ENCODE measurements around the gene GRB10.
"Not testable (repeated sequence)": the region's sequence is repeated elsewhere in the genome, so short reads cannot be mapped to it uniquely, and the experiment has no call there.

The GRB10 gene

DNA sequence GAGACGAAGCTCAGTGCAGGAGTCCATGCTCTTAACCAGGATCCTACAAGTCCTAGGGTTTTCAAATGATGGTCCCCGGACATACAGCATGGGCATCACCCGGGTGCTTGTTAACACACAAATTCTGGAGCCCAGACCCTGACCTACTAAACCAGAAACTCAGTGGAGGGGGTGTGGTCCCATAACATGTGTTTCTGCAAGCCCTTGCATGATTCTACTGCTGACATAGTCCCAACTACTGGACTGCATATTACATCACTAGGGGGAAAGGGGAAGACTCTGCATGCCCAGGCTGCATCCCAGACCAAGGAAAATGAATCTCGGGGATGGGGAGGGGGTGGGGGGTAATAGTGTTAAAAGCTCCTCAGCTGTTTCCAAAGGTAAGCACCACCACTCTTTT is 40.3 kb downstream of the GRB10 start:
- DNase-seq = no peak

DNA sequence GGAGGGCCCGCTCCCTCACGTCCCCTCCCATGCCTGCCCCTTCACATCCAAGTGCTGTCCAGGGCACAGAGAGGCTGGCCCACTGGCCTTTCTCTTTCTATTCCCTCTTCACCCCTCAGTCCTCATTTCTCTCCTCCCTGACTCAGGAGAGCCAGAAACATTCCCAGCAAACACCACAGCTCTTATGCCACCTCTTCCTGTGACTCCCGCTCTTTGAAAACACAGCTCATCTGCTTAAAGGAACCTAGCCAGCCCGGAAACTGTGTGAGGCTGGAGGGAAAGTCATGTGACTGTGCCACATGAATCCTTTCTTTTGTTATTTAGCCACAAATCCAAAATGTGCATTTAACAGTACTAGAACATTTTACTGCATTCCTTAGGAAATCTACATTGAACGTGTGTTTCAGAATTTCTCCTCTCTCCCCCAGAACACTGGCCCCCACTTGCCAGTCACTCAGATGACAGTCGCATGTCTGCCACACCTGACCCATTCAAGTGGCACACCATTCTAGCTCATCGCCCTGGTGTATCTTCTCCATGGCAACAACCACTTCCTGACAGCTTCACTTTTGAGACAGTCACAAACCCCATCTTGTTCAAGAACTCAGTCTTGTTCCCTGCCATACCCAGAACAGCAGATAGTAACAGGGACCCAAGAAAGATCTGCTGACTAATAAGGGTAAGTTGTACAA is 42.8 kb downstream of the GRB10 start:
- DNase-seq = no peak

DNA sequence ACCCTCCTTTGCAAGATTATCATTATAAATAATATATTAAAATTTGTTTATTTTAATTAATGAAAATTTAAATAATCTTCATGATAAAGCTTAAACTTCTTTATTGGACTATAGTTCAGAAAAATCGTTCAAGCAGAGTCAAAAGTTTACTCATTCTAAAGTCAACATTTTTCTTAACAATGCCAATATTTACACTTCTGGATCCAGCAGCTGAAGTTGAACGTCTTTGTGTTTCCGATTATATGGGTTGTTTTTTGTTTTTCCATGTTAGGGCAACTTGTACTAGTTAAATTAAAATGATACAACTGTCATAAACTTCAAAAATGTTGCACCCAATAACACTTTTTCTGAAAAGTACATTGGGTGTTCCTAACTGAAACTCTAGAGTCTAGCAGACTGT is 43.8 kb downstream of the GRB10 start:
- DNase-seq = no peak

DNA sequence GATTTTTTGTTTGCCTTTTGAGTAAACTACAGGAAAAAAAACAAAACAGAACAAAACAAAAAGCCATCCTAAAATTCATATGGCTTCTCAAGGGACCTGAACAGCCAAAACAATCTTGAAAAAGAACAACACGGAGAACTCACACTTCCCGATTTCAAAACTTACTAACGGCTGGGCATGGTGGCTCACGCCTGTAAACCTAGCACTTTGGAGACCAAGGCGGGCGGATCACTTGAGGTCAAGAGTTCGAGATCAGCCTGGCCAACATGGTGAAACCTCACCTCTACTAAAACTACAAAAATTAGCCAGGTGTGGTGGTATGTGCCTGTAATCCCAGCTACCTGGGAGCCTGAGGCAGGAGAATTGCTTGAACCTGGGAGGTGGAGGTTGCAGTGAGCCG is 46.9 kb downstream of the GRB10 start:
- not testable (repeated sequence) for DNase-seq

DNA sequence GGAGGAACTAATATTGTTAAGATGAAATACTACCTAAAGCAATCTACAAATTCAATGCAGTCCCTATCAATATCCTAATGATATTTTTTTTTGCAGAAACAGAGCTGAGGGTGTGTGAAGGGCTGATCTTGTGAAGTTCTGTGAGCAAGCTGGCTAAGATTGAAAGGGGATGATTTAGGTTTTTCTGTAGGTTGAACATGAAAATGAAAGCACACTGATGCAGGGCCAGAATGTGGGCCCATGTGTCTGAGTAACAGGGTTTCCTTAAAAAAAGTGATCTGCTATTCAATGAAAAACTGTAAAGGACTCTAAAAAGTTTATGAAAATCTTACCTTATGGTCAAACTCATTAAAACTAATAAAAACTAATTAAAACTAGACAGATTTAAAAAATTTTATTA is 47.4 kb downstream of the GRB10 start:
- DNase-seq = no peak

DNA sequence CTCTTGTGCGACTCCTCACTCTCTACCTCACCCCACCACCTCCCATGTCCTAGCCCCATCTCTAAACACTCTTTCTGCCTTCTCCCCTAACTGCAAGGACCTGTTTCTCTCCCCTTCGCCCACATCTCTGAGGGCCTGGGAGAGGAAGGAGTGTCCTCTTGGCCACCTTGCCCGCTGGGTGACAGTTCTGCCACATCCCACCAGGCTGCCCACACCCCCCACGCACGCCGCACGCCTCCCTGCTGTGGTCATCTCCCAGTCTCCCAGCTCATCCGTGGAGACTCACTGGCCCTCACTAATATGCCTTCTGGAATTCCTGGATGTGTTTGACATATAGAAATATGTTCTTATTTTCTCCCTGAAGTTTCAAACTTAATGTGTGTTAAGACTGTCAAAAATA is 48.5 kb downstream of the GRB10 start:
- no peak for DNase-seq

DNA sequence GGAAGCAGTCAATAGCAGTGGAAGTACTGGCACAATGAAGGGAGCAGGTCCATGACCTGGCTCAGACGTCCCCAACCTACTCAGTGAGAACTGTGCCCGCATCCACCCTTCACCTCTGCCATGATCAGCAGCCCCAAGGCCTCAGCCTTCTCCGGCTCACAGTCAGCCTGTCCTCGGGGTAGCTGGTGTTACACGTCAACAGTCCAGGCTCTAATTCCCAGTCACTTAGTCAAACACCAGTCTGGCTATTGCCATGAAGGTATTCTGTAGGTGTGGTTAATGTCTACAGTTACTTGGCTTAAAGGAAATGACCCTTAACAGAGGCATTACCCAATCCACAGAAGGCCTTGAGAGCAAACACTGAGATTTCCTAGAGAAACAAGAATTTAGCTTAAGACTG is 49.1 kb downstream of the GRB10 start:
- DNase-seq = no peak

DNA sequence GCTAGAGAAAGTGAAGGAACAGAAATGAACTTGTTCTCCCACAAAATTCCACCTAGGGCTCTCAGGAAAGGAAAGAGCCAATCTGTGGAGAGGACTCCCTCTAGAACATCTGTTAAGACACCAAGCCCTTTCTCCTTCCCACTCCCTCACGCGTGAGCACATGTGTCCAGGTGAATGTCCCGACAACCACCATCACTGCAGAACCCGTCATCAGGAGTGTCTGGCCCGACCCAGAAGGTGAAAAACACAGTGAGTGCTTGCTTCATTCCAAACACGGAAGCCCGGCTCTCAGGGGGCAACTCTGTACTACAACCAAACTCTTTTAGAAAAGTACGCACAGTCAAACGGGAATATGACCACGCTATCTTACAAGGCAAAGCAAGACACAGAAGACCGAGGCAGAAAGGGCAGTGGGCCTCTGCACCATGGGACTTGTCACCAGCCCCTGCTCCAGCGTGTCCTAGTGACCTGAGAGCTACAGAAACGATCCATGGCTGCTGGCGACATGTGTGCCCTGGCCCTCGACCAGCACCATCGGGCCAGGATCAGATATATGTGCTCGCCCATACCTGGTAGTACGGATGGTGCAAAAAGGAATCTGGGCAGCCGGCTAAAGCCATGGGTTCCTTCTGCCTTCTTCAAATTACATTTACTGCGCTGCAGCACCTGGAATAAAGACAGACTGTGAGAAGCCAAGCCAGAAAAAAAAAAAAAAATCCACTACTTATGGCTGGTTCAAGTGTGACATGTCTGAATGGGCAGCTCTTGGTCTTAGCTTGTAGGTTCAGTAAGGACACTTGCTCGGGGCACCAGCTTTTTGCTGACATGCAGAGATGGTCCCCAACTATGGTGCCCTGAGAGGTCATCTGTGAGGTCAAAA is 50.8 kb downstream of the GRB10 start:
- DNase-seq = no peak

DNA sequence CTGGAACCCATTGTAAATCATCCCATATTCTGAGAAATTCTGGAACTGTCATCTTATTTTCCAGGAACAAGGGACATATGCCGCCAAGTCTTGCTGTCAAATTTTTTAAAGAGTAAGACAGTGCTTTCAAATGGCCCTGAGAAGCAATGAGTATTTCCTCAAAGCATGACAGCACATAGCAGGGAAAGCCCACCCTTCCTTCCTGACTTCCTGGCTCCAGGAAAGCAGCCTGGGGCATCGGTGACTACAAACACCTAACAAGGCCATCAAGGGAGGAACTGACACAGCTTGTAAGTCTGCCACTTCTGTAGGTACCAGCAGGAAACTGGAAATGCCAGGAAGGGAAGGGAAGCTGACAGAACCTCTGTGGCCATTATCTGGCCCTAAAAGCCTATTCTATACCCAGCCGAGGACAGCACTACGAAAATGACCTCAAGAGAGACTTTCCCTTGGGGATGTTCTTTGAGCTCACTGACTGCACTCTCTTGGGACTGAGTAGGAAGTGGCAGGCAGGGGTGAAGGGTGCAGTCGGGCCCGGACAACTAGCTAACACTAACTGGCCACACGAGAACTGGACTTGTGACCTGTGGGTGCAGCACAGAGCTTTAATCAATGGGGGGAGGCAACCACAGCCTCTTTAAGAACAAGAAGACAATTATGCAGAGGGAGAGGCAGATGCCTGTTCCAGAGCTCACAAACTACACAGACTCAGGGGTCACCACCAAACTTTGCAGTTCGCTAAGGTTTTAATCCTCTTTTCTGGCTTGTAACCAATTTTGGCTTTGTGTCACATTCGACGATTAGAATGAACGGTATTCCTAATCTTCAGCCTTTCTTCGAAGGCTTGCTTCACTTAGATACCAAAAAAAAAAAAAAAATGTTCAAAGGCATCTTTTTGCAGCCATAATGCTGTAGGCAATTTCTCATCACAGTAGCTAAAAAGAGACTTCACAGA is 52.0 kb downstream of the GRB10 start:
- DNase-seq = no peak

DNA sequence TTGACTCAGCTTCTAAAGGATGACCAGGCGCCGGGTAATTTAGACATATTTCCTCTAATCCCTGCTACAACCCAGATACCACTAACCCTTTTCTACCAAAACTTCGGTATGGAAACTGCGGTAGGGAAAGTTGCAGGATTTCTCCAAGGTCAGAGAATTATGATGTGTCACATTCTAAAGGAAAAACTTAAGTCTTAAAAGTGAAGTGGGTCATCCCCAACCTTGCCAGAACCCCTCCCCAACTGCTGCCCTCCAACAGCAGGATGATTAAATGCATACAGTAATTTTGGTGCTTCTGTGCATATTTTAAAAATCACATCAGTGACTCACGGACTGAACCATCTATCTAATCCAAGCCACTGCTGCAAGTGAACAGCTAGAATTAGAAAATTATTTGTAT is 52.7 kb downstream of the GRB10 start:
- DNase-seq = no peak

DNA sequence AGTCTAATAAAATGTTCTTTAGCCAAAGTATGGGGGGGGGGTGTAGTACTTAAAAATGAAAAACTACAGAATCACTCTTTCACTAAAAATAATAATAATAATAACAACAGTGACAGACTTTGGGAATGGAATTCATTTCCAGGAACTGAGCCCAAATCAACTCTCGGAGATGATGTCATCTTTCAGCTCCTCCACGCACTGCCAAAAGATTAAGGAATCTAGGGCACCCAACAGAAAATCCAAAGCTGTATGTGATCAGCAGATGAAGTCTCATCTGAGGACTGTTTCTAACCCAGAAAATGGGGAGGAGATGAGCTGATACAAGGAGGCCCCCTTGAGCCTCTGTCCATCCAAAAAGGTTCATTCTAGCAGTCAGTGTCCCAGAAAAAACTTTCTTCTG is 54.5 kb downstream of the GRB10 start:
- no peak for DNase-seq

DNA sequence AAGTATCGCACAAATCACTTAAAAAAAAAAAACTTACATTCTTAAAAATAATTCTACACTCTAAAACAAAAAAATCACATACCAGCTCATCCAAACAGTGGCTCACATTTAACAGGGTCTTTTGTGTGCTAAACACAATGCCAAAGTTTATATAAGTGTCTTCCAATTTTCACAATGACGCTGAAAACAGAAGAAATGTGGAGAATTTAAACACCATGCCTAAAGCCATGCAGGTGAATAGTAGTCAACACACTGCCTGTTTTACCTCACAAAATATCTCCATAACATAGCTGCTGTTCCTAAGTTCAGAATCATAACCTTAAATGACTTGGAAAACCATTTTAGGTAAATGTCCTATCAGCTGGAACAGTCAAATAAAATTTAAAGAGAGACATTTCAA is 55.0 kb downstream of the GRB10 start:
- DNase-seq = no peak

DNA sequence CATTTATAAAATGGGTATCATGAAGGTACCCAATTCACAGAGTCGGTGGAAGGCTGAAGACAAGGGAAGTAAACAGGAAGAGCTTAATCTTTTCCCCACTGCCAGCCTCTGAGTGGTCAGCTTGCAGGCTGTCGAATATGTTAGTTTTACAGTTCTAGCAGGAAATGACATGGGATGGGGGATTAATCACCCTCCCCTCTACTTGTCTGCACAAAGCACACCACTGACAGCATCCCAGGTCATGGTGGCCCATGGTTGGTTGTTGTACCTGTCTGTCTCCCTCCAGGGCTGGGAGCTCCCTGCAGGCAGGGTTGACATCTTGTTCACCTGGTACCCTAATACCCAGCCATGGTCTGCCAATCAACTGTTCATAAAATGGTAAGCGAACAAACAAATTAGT is 55.6 kb downstream of the GRB10 start:
- DNase-seq = no peak

DNA sequence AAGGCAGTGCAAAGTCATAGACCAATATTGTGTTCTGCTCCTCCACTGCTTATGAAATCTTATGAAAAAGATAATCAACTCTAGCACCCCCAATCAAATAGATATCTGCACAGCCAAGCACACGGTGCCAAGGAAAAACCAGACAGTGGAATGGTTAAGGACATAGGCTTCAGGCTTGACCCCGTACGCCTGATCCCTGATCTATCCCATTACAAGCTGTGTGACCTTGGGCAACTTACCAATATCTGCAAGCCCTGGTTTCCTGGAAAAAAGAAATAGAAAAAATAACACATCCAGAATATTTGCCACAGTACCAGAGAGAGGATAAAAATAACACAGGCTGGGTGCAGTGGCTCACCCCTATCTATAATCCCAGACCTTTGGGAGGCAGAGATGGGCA is 56.9 kb downstream of the GRB10 start:
- DNase-seq = no peak

DNA sequence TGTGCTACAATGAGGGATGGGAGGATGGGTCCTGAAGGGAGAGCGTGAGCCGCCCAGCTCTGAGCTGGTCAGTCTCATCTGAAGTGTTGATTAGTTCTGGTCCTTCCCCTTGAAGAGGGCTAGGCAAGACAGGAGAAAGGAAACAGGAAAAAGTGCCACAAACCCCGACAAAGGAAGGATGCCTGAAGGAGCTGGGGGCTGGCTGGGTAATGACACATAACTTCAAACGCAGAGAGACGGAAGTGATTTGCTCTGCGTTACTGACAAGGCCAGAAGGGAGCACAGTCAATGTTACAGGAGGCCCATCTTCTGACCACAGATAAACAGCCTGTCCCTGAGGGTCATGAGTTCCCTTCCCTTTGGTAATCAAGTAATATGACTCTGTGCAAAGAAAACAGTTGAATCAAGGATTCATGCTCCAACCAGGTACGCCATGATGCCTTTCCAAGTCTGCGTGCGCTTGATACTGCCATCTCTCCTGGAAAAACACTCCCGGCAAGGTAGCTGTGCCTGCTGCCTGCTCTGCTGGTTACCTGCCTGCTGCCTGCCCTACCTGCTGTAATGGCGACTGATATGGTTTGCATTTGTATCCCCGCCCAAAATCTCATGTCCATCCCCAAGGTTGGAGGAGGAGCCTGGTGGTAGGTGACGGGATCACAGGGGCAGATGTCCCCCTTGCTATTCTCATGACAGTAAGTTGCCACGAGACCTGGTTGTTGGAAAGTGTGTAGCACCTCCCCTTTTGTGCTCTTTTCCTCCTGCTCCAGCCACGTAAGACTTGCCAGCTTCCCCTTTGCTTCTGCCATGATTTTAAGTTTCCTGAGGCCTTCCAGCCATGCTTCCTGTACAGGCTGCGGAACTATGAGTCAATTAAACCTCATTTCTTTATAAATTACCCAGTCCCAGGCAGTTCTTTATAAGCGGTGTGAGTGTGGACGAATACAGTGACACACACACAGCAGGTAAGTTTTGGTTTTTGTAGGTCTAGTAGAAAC is 57.9 kb downstream of the GRB10 start:
- no peak for DNase-seq

DNA sequence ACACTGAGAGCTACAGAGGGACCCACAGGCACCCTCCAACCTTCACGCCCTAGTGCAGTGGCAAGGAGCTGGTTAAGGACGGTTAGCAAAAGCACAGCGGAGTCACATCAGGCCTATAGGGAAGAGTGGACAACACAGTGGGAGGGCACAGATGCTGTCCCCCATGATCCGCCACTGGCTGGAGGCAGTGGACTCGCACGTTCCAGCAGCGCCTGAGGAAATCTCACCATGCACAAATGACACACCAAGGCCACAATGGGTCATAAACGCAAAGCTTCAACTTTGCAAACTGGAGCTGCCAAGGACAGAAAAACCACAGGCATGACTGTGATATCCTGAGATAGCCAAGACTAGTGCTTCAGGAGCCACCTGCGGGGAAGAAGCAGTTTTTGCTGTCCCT is 58.8 kb downstream of the GRB10 start:
- DNase-seq = no peak

DNA sequence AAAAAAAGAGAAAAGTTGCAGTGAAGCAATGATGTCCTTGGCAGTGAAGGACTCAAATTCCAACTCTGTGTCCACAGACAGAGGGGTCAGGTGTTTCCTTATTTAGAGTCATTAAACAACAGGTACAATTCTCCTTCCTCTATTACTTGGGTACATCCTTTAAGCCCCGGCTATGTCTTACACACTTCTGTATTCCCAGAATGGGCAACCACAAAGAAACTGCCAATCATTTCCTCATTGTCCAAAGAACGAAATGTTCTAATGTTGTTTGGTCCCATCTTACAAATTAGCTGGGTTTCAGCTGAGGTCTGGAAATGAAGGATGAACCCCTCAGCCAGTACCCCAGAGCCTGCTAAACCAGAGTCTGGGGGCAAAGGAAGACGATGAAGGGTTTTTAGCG is 59.5 kb downstream of the GRB10 start:
- no peak for DNase-seq

DNA sequence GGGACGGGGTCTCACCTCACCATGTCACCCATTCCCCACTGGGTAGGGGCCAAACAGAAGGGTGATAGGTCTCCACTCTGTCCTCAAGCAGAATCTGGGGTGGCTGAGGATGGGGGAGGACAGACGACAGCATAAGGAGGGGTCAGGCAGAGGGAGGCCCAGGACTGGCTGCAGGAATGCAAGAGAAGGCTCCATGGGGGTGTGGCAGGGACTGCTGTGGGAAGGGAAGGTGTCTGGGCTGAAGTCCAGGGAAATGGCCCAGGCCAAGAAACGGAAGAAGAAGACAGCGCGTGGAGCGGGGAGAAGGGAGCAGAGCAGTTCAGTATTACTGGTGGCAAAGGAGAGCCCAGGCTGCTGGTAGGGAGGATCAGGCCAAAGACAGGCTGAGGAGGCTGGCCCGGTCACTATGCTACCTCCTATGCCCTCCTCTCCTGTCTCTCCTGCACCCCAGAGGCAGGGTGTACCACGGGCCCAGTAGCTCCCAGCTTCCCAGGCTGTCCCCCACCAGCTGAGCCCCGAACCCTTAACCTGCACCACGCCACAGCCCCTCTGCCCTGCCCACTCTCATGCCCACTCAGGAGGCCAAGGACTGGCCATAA is 60.9 kb downstream of the GRB10 start:
- DNase-seq = no peak

DNA sequence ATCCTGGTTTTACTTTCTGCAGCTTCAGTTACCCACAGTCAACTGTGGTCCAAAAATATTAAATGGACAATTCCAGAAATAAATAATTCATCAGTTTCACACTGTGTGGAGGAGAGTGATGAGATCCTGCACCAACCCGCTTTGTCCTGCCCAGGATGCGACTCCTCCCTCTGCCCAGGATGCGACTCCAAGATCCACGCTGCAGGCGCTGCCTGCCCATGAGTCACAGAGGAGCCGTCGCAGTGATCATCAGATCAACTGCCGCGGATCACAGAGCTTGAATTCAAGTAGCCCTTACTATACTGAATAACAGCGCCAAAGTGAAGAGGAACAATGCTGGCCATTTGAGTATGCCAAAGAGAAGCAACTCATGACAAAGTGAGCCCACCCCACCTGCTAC is 61.5 kb downstream of the GRB10 start:
- no peak for DNase-seq

DNA sequence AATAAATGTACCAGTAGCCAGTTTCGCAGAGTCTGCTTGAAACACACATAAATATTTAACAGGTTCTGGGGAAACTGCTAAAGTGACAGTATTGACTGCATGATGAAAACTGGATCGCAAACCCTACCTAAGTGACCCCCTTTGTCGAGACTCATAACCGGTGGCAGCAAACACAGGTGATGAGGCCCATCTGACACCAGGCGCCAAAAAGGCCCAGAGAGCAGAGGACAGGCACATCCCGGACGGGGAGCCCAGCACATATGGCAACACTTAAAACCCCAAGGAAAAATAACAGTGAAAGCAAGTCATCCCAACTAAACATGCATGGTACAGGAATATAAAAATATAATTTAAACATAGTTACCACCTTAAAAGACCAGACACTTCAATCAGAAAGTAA is 62.4 kb downstream of the GRB10 start:
- DNase-seq = no peak

DNA sequence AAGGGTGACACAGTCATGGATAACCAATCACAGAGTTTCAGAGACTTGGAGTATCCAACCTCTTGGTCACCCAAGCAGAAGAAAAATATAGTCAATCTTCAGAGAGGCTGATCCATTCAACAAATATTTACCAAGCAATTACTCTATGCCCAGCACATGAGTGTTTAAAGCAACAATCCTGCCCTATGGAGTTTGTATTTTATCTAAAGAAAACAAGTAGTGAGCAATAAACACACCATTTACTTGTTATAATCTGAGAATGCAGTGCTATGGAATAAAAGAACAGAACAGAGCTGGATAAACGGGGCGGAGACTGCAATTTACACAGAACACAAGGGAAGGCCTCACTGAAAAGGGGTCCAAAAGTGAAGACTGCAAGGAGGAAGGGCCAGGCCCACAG is 63.8 kb downstream of the GRB10 start:
- DNase-seq = peak; percentile 66

DNA sequence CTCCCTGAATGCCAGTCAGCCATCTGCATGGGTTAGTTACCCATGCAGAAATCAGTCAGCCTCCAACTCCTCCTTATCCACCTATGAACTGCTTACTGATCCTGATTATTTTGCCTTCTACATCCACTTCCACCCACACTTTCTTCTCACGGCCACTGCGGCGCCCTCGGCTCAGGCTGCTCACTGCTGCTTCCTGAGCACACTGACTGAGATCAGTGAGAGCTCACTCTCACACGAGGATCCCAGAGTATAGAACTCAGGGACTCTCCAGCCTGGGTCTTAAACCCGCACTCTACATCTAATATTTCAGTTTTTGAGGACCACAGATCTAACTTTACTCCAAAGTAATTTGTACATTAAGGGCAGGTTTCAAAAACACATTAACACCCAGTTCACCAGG is 64.4 kb downstream of the GRB10 start:
- DNase-seq = no peak
